GM08714 (cell line): ENCODE data around the gene CAPRIN1.

Experiments used
- H3K4me3 ChIP-seq: fragments of 200-500 bp; sonication (Bioruptor generic); 2 replicates; pipeline ENCODE4 v1.5.1; 2014; ENCODE audit warnings: mild to moderate bottlenecking, low read length, inconsistent platforms
- ZNF274 ChIP-seq: IDR thresholded peaks from 2 replicates; pipeline ENCODE4 v1.6.1; 2012; ENCODE audit warnings: mild to moderate bottlenecking, low read depth, low read length

Gene CAPRIN1

GRCh38 chr11:34139346-34139745 lies 87.8 kb downstream of the CAPRIN1 start:
- H3K4me3 ChIP-seq: no peak overlapping the region
- TF ChIP-seq ZNF274: no peak

- TF ChIP-seq ZNF274: no peak
- H3K4me3 ChIP-seq: no peak overlapping the region
These were observed 88.6 kb downstream of the CAPRIN1 start for GRCh38 chr11:34140149-34140548.

DNA sequence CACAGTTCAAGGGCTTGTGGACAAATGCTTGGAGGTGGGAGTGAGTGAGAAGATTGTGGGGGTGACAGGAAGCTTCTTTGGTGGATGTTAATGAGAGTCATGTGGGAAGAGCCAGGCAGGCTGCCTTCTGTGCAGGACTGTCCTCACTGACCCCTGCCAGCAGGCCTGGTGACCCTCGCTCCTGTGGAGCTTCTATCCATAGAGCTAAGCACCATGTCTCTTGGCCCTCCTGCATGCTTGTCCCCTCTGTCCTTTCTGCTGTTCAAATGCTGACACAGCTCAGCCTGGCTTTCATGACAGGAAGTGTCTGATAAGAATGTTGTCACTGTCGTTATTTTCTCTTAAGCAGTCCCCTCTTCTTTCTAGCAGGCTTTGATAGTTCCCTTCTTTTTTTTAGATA lies 91.5 kb downstream of the CAPRIN1 start:
- no peak for TF ChIP-seq ZNF274
- H3K4me3 ChIP-seq: no peak overlapping the region

GRCh38 chr11:34145073-34145472 lies 93.5 kb downstream of the CAPRIN1 start:
- TF ChIP-seq ZNF274: no peak
- H3K4me3 ChIP-seq: no peak overlapping the region

DNA sequence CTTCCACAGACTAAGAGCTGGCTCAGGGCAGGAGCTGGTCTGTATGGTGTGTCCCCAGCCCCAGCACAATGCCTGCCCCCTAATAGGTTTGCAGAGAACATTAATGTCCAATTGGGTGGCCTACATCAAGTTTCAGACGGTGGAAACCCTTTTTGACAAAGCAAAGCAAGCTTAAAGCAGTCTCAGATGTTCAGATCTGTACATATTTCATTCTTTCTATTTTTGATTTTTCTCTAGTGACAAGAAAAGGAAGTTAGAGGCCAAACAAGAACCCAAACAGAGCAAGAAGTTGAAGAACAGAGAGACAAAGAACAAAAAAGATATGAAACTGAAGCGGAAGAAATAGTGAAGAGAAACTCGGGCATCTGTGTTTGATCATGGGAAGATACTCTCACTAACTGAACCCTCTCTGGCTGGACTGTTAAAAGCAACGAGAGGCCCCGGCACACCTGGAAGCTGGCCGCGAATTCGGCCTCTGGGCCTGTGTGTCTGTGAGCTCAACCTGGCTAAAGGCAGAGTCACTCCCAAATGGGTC lies 94.4 kb downstream of the CAPRIN1 start:
- TF ChIP-seq ZNF274: no peak
- no peak overlapping the region; the same call in 1 of the 2 replicates for H3K4me3 ChIP-seq

- TF ChIP-seq ZNF274: no peak
- H3K4me3 ChIP-seq: no peak overlapping the region
These were observed 94.9 kb downstream of the CAPRIN1 start for GRCh38 chr11:34146411-34146810.

- TF ChIP-seq ZNF274: no peak
- no peak overlapping the region for H3K4me3 ChIP-seq
These were observed 95.3 kb downstream of the CAPRIN1 start for GRCh38 chr11:34146866-34147265.

GRCh38 chr11:34147581-34147980 lies 96.0 kb downstream of the CAPRIN1 start:
- TF ChIP-seq ZNF274: no peak
- no peak overlapping the region for H3K4me3 ChIP-seq

- TF ChIP-seq ZNF274: no peak
These were observed 97.1 kb downstream of the CAPRIN1 start for GRCh38 chr11:34148504-34149165.

DNA sequence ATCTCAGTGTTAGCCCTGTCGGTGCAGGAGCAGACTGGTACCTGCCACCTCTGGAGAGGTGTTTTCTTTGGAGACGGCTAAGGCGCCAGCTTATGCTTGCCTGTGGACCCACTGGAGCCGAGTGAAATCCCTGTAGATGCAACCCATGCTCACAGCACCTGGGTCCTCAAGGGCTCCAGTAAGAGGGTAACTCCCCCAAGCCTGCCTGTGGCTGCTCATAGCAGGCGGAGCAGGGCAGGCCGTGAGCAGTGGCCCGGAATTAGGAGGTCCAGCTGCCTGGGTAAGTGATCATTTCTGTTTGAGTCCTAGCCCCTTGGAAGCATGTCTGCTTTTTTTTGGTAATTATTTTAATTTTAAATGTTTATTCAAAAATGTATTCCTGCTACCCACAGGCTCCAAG lies 97.7 kb downstream of the CAPRIN1 start:
- TF ChIP-seq ZNF274: no peak
- H3K4me3 ChIP-seq: no peak overlapping the region

More at GRCh38 chr11:34148504-34149165, 97.1 kb downstream of the CAPRIN1 start:
- H3K4me3 ChIP-seq: no peak overlapping the region

DNA sequence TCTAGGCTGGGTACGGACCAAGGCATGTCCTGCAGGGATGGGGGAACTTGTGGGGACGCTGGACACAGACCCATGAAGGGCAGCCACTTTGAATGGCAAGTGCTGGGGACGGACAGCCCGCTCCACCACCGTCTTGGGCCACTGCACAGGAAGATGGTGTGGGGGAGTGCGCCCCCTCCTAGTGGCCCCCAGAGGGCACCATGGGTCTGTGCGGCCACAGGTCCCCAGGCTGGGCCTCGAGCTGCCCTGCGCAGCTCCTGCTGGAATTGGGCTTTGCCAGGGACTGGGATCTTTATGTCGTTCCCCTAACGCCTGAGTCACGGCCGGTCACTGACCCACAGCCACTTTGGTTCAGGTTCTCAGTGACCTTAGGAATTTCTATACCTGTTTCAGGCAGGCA lies 98.3 kb downstream of the CAPRIN1 start:
- H3K4me3 ChIP-seq: no peak overlapping the region
- TF ChIP-seq ZNF274: no peak

GRCh38 chr11:34150494-34151151 lies 99.1 kb downstream of the CAPRIN1 start:
- no peak for TF ChIP-seq ZNF274

More at GRCh38 chr11:34150494-34151151, 99.1 kb downstream of the CAPRIN1 start:
- no peak overlapping the region for H3K4me3 ChIP-seq
